ENCODE measurements around the gene EFNA3. TPM values are rescaled to one million over a fixed set of nuclear protein-coding genes. Genes with fewer than 3 reads are reported as not detected.

The EFNA3 gene
- total and polyA plus RNA-seq, 2 experiments from 2014 or later: 10.3 to 13.6 TPM

DNA sequence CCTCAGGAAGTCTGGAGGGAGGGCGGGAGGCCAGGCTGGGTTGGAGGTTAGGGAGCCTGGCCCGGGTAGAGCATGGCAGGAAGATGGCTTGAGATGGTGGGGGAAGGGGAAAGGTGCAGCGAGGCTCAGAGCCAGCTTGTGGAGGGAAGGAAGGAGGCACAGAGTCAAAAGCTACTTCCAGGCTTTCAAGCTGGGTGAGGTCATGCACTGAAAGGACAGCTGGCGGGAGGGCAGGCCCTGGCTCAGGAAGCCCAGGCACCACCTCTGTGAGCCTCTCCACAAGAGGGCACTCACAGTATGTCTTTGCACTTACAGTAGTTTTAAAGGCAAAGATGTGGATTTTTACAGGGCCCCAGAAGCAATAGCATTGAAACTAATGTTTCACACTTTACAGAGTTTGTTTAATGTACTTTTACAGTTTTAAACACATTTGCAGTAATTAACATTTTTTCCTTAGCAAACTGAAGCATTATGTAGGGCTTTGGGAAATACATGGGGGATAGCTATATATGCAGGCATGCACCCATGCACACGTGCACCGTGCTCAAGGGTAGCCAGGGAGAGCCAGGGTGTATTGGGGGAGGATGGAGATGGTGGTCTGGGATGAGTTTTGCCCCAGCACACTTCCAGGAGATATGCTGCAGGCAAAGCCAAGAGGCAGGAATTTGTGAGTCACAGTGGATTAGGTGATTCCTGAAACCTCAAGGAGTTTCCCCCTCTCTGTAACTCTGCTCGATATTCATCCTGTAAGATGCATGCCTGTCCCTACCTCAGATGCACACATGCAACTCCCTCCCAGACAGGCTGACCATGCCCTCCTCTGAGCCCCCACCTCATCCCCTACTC is 33.6 kb upstream of the EFNA3 start:
- ATAC-seq: peak; percentile 91
- Histone ChIP-seq H3K4me3 (no peak overlapping the region), H3K79me2 (replicated peaks; ENCODE audit: insufficient read depth) (no peaks in the 10 kb centered on the region), H4K20me1 (replicated peaks; ENCODE audit: insufficient read depth) (no peaks in the 10 kb centered on the region), H3K4me1 (ENCODE audit: insufficient read depth) (peaks cover 8% of the 10 kb centered on the region; the same call in 1 of the 2 replicates), H3F3A (replicated peaks; ENCODE audit: low read depth) (peaks cover 9% of the 10 kb centered on the region; the same call in 1 of the 2 replicates), H2AFZ (no peak overlapping the region), H3K9me2 (ENCODE audit: insufficient read depth) (no peaks in the 10 kb centered on the region), H3K4me2 (no peak overlapping the region), H3K27me3 (ENCODE audit: insufficient read depth) (peaks cover 4% of the 10 kb centered on the region; the same call in 1 of the 2 replicates), H3K27ac (ENCODE audit: low read depth) (no peak overlapping the region), H3K36me3 (ENCODE audit: insufficient read depth) (no peaks in the 10 kb centered on the region)
- TF ChIP-seq EZH2phosphoT487 (IDR thresholded peaks at IDR 0.05; ENCODE audit: unreplicated experiment): no peak
- TF ChIP-seq ZNF462 (CRISPR knock-in tag; IDR thresholded peaks at IDR 0.05): no peak
- TF ChIP-seq ZNF331 (CRISPR knock-in tag; IDR thresholded peaks at IDR 0.05; ENCODE audit: low read depth): no peak
- no peak for TF ChIP-seq STAT1 (IDR thresholded peaks at IDR 0.05; ENCODE audit: unreplicated experiment)
- peak; percentile 9; the same call in 1 of the 2 replicates for TF ChIP-seq CREB1 (CRISPR knock-in tag; IDR thresholded peaks at IDR 0.05; ENCODE audit: low read depth)
- TF ChIP-seq POLR2AphosphoS5 (IDR thresholded peaks at IDR 0.05; ENCODE audit: low read depth): no peak
- peak; percentile 80 to 86 for TF ChIP-seq CTCF (conservative IDR thresholded peaks at IDR 0.05; ENCODE audit: low read depth in 2 of 2)
- Mint-ChIP-seq H3K27ac (no peak overlapping the region), H3K36me3 (ENCODE audit: low read depth) (no peaks in the 10 kb centered on the region; the same call in 2 of the 3 replicates), H3K9me3 (no peaks in the 10 kb centered on the region; the same call in 2 of the 3 replicates), H3K4me1 (peaks cover 47% of the 10 kb centered on the region), H3K27me3 (ENCODE audit: insufficient read depth, low read depth, poor library complexity) (peaks cover 23% of the 10 kb centered on the region), H3K4me3 (no peak overlapping the region; the same call in 2 of the 3 replicates)
- peak; percentile 93 for DNase-seq (ENCODE audit: low spot score)
